ENCODE measurements around the gene CCDC172. TPM values are rescaled to one million over a fixed set of nuclear protein-coding genes. Genes with fewer than 3 reads are reported as not detected.

CCDC172 gene
- total RNA-seq, 1 experiment from 2014 or later = not detected

GRCh38 chr10:116427671-116428070 lies 103.4 kb downstream of the CCDC172 start, which contains the start of gene PNLIPRP3:
Gene PNLIPRP3, plus strand, starts transcription at chr10:116427847. Its CDS starts 166 bp downstream, at chr10:116428013.
- no peaks in the 10 kb centered on the region for H3K36me3 ChIP-seq (ENCODE audit: control insufficient read depth, insufficient read depth, low read length)
- H3K36me3 Mint-ChIP-seq (ENCODE audit: insufficient read depth, unreplicated experiment) = no peaks in the 10 kb centered on the region
- no peaks in the 10 kb centered on the region for H3K27me3 ChIP-seq (replicated peaks; ENCODE audit: control insufficient read depth, insufficient read depth, low read length)
- peaks cover 8% of the 10 kb centered on the region for H3K27me3 Mint-ChIP-seq (ENCODE audit: insufficient read depth, unreplicated experiment)
- H3K4me1 ChIP-seq = no peaks in the 10 kb centered on the region
- no peaks in the 10 kb centered on the region for H3K9me3 Mint-ChIP-seq (ENCODE audit: unreplicated experiment)
- POLR2A ChIA-PET = no interaction called here
- intact Hi-C loops (cut with micrococcal nuclease; ENCODE audit: unreplicated experiment) = no loop called here
- BruUV-seq (replicated peaks) = no TSS peak
- no peaks in the 10 kb centered on the region for H3K9me3 ChIP-seq
- H3K27ac Mint-ChIP-seq (ENCODE audit: unreplicated experiment) = no peak within 1 kb of the TSS
- no peaks in the 10 kb centered on the region for H3K4me1 Mint-ChIP-seq (ENCODE audit: low read depth, unreplicated experiment)
- no peak for DNase-seq
- TF ChIP-seq CTCF (IDR thresholded peaks at IDR 0.05; ENCODE audit: insufficient read depth in 1 of 2, low read depth in 1 of 2, low read length in 1 of 2, severe bottlenecking in 1 of 2, unreplicated experiment in 1 of 2) = no peak
- no peak within 1 kb of the TSS for H3K4me3 ChIP-seq (ENCODE audit: low read depth, low read length)
- H3K4me3 Mint-ChIP-seq (ENCODE audit: unreplicated experiment) = no peak within 1 kb of the TSS
- CTCF ChIA-PET = no interaction called here

- intact Hi-C loops (cut with micrococcal nuclease; ENCODE audit: unreplicated experiment) = no loop called here
- BruUV-seq (replicated peaks) = no TSS peak
- H3K27me3 Mint-ChIP-seq (ENCODE audit: insufficient read depth, unreplicated experiment) = peaks cover 8% of the 10 kb centered on the region
- no peak for TF ChIP-seq CTCF (IDR thresholded peaks at IDR 0.05; ENCODE audit: insufficient read depth in 1 of 2, low read depth in 1 of 2, low read length in 1 of 2, severe bottlenecking in 1 of 2, unreplicated experiment in 1 of 2)
- POLR2A ChIA-PET = no interaction called here
- CTCF ChIA-PET = no interaction called here
- no peak for DNase-seq
- no peak overlapping the region for H3K4me3 ChIP-seq (ENCODE audit: low read depth, low read length)
- H3K9me3 Mint-ChIP-seq (ENCODE audit: unreplicated experiment) = no peaks in the 10 kb centered on the region
- H3K9me3 ChIP-seq = no peaks in the 10 kb centered on the region
- no peak overlapping the region for H3K4me3 Mint-ChIP-seq (ENCODE audit: unreplicated experiment)
- H3K27ac Mint-ChIP-seq (ENCODE audit: unreplicated experiment) = no peak overlapping the region
- H3K4me1 Mint-ChIP-seq (ENCODE audit: low read depth, unreplicated experiment) = no peaks in the 10 kb centered on the region
- no peaks in the 10 kb centered on the region for H3K36me3 ChIP-seq (ENCODE audit: control insufficient read depth, insufficient read depth, low read length)
- no peaks in the 10 kb centered on the region for H3K27me3 ChIP-seq (replicated peaks; ENCODE audit: control insufficient read depth, insufficient read depth, low read length)
- no peaks in the 10 kb centered on the region for H3K36me3 Mint-ChIP-seq (ENCODE audit: insufficient read depth, unreplicated experiment)
- no peaks in the 10 kb centered on the region for H3K4me1 ChIP-seq
Measured at GRCh38 chr10:116429288-116429977, 105.2 kb downstream of the CCDC172 start.

Other genes starting within 250 kb of the CCDC172 start
- not detected in 2 replicates for gene GFRA1, start 51.2 kb upstream of the CCDC172 start, total RNA-seq (2022)
- gene PNLIPRP3, start 103.4 kb downstream of the CCDC172 start, total RNA-seq (2022) = not detected in 2 replicates
- not detected in 2 replicates for gene PNLIP, start 221.5 kb downstream of the CCDC172 start, total RNA-seq (2022)